Panc1 (cell line): Measurements from ENCODE around the gene SLC4A7. TPM values are rescaled to one million over a fixed set of nuclear protein-coding genes. Genes with fewer than 3 reads are reported as not detected.

Experiments used
- ATAC-seq: fragments of 200-7000 bp; cut with Tn5 transposase; 2 replicates; pipeline ENCODE4 v1.9.1; 2020; ENCODE audit warnings: mild to moderate bottlenecking, moderate library complexity
- BruUV-seq: library from RNA; stranded (reverse); fragments of 400-500 nt; replicated peaks from 2 replicates; lab custom pipeline; 2021; lab: Mats Ljungman, UMichigan
- CTCF ChIA-PET: fragments of 300-600 bp; sonication (Branson Sonifier 250); formaldehyde crosslinking; loops from one replicate; lab custom pipeline; 2022; ENCODE audit warnings: antibody characterized with exemption; lab: Charles Lee
- POLR2A ChIA-PET: fragments of 300-600 bp; sonication (Branson Sonifier 250); formaldehyde crosslinking; loops from one replicate; lab custom pipeline; 2022; ENCODE audit warnings: antibody characterized with exemption; lab: Charles Lee
- DNase-seq: peaks from one replicate; pipeline ENCODE4 v3.0.0-alpha.2; 2010; ENCODE audit warnings: low read depth, low spot score
- H3K27ac ChIP-seq: 2 replicates; pipeline ENCODE4 v1.5.1; 2011; ENCODE audit warnings: mild to moderate bottlenecking, low read length, inconsistent platforms
- H3K27me3 ChIP-seq: fragments of 200-500 bp; sonication (Bioruptor generic); 2 replicates; pipeline ENCODE4 v1.6.0; 2014; ENCODE audit warnings: low read length, inconsistent platforms; ENCODE audit not compliant: control insufficient read depth, insufficient read depth
- H3K36me3 ChIP-seq: fragments of 200-500 bp; sonication (Bioruptor generic); 2 replicates; pipeline ENCODE4 v1.5.1; 2014; ENCODE audit warnings: inconsistent platforms, mild to moderate bottlenecking, low read length, moderate library complexity; ENCODE audit not compliant: control insufficient read depth, insufficient read depth
- H3K4me1 ChIP-seq: 2 replicates; pipeline ENCODE4 v1.5.1; 2011; ENCODE audit warnings: inconsistent platforms, mild to moderate bottlenecking, low read length, moderate library complexity; ENCODE audit not compliant: control insufficient read depth, insufficient read depth
- H3K4me3 ChIP-seq, 2 experiments: 2 replicates each; pipeline ENCODE4 v1.5.1; 2011 to 2012; ENCODE audit warnings: low read depth in 2 of 2, low read length in 2 of 2, mild to moderate bottlenecking in 2 of 2, inconsistent platforms in 1 of 2, moderate library complexity in 1 of 2
- H3K9me3 ChIP-seq: fragments of 200-500 bp; sonication (Bioruptor generic); 2 replicates; pipeline ENCODE4 v1.5.1; 2014; ENCODE audit warnings: low read depth, mild to moderate bottlenecking, inconsistent platforms, low read length, moderate library complexity; ENCODE audit not compliant: control insufficient read depth, insufficient read depth
- CTCF ChIP-seq: fragments of 450-650 bp; IDR thresholded peaks from 2 replicates; pipeline ENCODE4 v1.5.1; 2017; ENCODE audit warnings: mild to moderate bottlenecking
- POLR2AphosphoS5 ChIP-seq: IDR thresholded peaks from 2 replicates; pipeline ENCODE4 v1.6.1; 2012; ENCODE audit warnings: mild to moderate bottlenecking, low read depth, low read length, moderate library complexity
- SIN3A ChIP-seq: IDR thresholded peaks from 2 replicates; pipeline ENCODE4 v1.6.1; 2012; ENCODE audit warnings: low read depth, mild to moderate bottlenecking, low read length, moderate library complexity, borderline replicate concordance; ENCODE audit not compliant: insufficient read depth
- TCF7L2 ChIP-seq: IDR thresholded peaks from 2 replicates; pipeline ENCODE4 v1.6.1; 2011; ENCODE audit warnings: mild to moderate bottlenecking, low read depth, low read length, inconsistent platforms
- in situ Hi-C: cut with HindIII; loops from 2 replicates; pipeline ENCODE4 v1.10.0; 2016; ENCODE audit warnings: low sequenced_read_pairs, low pct_unique_long_range_greater_than_20kb
- intact Hi-C: fragments of 100-400 bp; cut with micrococcal nuclease; formaldehyde crosslinking; loops from one replicate; pipeline ENCODE4 v1.10.0; 2022; ENCODE audit not compliant: unreplicated experiment
- total RNA-seq: library from RNA; stranded (reverse); gene quantifications from one replicate; pipeline ENCODE4 v1.2.1, GENCODE V29; 2021; ENCODE audit not compliant: unreplicated experiment
- TF ChIP-seq, protein P1 (sequence below), 2 experiments: IDR thresholded peaks; 2 replicates each; pipeline ENCODE4 v1.6.1; 2011 to 2012; ENCODE audit warnings: low read depth in 2 of 2, control low read depth in 1 of 2, low read length in 1 of 2, mild to moderate bottlenecking in 1 of 2, moderate library complexity in 1 of 2; ENCODE audit not compliant: insufficient read depth in 1 of 2

The SLC4A7 gene
- total RNA-seq, 1 experiment from 2014 or later: 99.4 TPM

DNA sequence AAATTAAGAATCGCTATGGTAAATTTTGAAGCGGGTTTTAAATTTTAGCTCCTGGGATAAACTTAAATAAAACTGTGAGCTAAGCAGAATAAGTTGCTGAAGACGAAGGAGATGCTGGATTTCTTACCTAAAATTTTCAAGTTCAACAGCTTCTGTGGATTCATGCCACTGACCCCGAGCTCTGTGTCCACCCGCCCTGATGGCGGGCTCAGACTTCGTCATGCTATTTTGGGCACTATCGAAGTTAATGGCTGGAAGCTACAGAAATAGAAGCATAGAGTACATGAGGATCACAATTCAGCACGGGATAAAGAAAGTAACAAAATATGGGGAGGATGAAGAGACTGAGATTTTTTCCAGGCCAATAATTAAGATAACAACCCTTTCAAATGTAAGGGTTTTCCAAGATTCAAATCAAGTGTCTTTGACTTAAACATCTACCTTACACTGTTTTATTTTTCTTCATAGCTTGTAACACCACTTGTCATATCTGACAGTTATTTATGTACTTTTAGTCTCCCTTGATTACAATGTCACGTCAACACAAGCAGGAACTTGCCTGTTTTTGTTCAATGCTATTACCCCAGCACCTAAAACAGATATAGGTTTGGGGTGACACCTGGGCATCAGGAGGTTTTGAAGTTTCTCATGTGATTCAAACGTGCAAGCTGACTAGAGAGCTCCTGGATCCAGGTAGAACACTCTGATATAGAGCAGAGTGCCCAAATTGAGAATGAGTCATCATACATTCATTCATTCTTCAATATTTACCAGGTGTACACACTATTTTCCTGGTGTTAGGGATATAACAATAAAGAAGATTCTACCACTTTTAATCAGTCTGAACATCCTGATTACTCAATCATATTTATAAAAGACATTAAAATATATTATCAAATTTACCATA, 138.0 kb downstream of the SLC4A7 start:
- ATAC-seq (no peak), DNase-seq (no peak)
- BruUV-seq: no TSS peak
- H3K27me3 ChIP-seq: no peaks in the 10 kb centered on the region
- intact Hi-C loops: no loop called here
- H3K4me3 ChIP-seq: no peak overlapping the region
- H3K36me3 ChIP-seq: no peaks in the 10 kb centered on the region
- H3K27ac ChIP-seq: no peak overlapping the region
- in situ Hi-C loops: no loop called here
- ChIA-PET POLR2A (no interaction called here), CTCF (no interaction called here)
- no peaks in the 10 kb centered on the region for H3K4me1 ChIP-seq
- TF ChIP-seq POLR2AphosphoS5 (no peak), TCF7L2 (no peak), SIN3A (no peak), CTCF (no peak)
- TF ChIP-seq, protein P1, sequence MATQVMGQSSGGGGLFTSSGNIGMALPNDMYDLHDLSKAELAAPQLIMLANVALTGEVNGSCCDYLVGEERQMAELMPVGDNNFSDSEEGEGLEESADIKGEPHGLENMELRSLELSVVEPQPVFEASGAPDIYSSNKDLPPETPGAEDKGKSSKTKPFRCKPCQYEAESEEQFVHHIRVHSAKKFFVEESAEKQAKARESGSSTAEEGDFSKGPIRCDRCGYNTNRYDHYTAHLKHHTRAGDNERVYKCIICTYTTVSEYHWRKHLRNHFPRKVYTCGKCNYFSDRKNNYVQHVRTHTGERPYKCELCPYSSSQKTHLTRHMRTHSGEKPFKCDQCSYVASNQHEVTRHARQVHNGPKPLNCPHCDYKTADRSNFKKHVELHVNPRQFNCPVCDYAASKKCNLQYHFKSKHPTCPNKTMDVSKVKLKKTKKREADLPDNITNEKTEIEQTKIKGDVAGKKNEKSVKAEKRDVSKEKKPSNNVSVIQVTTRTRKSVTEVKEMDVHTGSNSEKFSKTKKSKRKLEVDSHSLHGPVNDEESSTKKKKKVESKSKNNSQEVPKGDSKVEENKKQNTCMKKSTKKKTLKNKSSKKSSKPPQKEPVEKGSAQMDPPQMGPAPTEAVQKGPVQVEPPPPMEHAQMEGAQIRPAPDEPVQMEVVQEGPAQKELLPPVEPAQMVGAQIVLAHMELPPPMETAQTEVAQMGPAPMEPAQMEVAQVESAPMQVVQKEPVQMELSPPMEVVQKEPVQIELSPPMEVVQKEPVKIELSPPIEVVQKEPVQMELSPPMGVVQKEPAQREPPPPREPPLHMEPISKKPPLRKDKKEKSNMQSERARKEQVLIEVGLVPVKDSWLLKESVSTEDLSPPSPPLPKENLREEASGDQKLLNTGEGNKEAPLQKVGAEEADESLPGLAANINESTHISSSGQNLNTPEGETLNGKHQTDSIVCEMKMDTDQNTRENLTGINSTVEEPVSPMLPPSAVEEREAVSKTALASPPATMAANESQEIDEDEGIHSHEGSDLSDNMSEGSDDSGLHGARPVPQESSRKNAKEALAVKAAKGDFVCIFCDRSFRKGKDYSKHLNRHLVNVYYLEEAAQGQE (IDR thresholded peaks at IDR 0.05; ENCODE audit: insufficient read depth in 1 of 2, low read depth in 2 of 2, low read length in 1 of 2): no peak
- H3K9me3 ChIP-seq: no peaks in the 10 kb centered on the region

- no peak for ATAC-seq
- intact Hi-C loops (no loop called here), in situ Hi-C loops (no loop called here)
- H3K27ac ChIP-seq: no peak overlapping the region
- H3K9me3 ChIP-seq: no peaks in the 10 kb centered on the region
- H3K4me3 ChIP-seq: no peak overlapping the region
- POLR2A ChIA-PET: no interaction called here
- DNase-seq: no peak
- no peaks in the 10 kb centered on the region for H3K27me3 ChIP-seq
- no peaks in the 10 kb centered on the region for H3K36me3 ChIP-seq
- CTCF ChIA-PET: no interaction called here
- no TSS peak for BruUV-seq
- no peaks in the 10 kb centered on the region for H3K4me1 ChIP-seq
- TF ChIP-seq CTCF (no peak), TCF7L2 (no peak)
- TF ChIP-seq, protein P1 (IDR thresholded peaks at IDR 0.05; ENCODE audit: insufficient read depth in 1 of 2, low read depth in 2 of 2, low read length in 1 of 2): no peak
Measured at GRCh38 chr3:27345493-27345892, 138.7 kb downstream of the SLC4A7 start.
